ENCODE results near the gene PDE1C.

The PDE1C gene

GRCh38 chr7:31819031-31819430, 251.2 kb downstream of the PDE1C start:
- DNase-seq = no peak

GRCh38 chr7:31816810-31817209, 253.4 kb downstream of the PDE1C start:
- DNase-seq = no peak

GRCh38 chr7:31815796-31816195, 254.4 kb downstream of the PDE1C start:
- no peak for DNase-seq

- DNase-seq = no peak
These were observed 256.0 kb downstream of the PDE1C start for GRCh38 chr7:31814187-31814586.

- no peak for DNase-seq
These were observed 258.4 kb downstream of the PDE1C start for GRCh38 chr7:31811650-31812461.

GRCh38 chr7:31805209-31805818, 264.9 kb downstream of the PDE1C start:
- no peak for DNase-seq

GRCh38 chr7:31796375-31796774, 273.8 kb downstream of the PDE1C start:
- DNase-seq = no peak

GRCh38 chr7:31794851-31795344, 275.3 kb downstream of the PDE1C start:
- no peak for DNase-seq

GRCh38 chr7:31791881-31792280, 278.3 kb downstream of the PDE1C start:
- DNase-seq = no peak

GRCh38 chr7:31788883-31789680, 281.1 kb downstream of the PDE1C start:
- DNase-seq = no peak

GRCh38 chr7:31788445-31788844, 281.8 kb downstream of the PDE1C start:
- DNase-seq = no peak

- no peak for DNase-seq
These were observed 283.9 kb downstream of the PDE1C start for GRCh38 chr7:31786326-31786725.

- DNase-seq = no peak
These were observed 285.1 kb downstream of the PDE1C start for GRCh38 chr7:31785101-31785500.

GRCh38 chr7:31783221-31783620, 287.0 kb downstream of the PDE1C start:
- DNase-seq = no peak

GRCh38 chr7:31782411-31782991, 287.7 kb downstream of the PDE1C start:
- DNase-seq = no peak

- DNase-seq = no peak
These were observed 291.9 kb downstream of the PDE1C start for GRCh38 chr7:31778296-31778695.

GRCh38 chr7:31776616-31777015, 293.6 kb downstream of the PDE1C start:
- DNase-seq = no peak

GRCh38 chr7:31775556-31775955, 294.7 kb downstream of the PDE1C start:
- no peak for DNase-seq

- DNase-seq = no peak
These were observed 298.0 kb downstream of the PDE1C start for GRCh38 chr7:31772211-31772610.

GRCh38 chr7:31767686-31768358, 302.4 kb downstream of the PDE1C start:
- DNase-seq = no peak

GRCh38 chr7:31764462-31764861, 305.7 kb downstream of the PDE1C start:
- DNase-seq = no peak

GRCh38 chr7:31763548-31763947, 306.7 kb downstream of the PDE1C start:
- DNase-seq = no peak

- no peak for DNase-seq
These were observed 308.6 kb downstream of the PDE1C start for GRCh38 chr7:31761646-31762045.
